Osteoblast (primary cell): ENCODE data around the gene DNAH8. TPM values are rescaled to one million over a fixed set of nuclear protein-coding genes. Genes with fewer than 3 reads are reported as not detected.

Experiments used
- DNase-seq: peaks from one replicate; pipeline ENCODE4 v3.0.0; 2011; ENCODE audit warnings: low spot score, mixed read lengths; ENCODE audit not compliant: insufficient read length; ENCODE audit errors: missing footprints
- H2AFZ ChIP-seq: 2 replicates; pipeline ENCODE4 v1.6.0; 2011; ENCODE audit warnings: mild to moderate bottlenecking, low read length
- H3K27ac ChIP-seq: 2 replicates; pipeline ENCODE4 v1.5.1; 2011; ENCODE audit warnings: mild to moderate bottlenecking, low read depth, low read length, moderate library complexity
- H3K27me3 ChIP-seq: 2 replicates; pipeline ENCODE4 v1.6.0; 2012; ENCODE audit warnings: mild to moderate bottlenecking, control low read depth, inconsistent platforms, low read length, moderate library complexity; ENCODE audit not compliant: insufficient read depth
- H3K36me3 ChIP-seq: 2 replicates; pipeline ENCODE4 v1.5.1; 2011; ENCODE audit warnings: mild to moderate bottlenecking, low read length, control low read depth, moderate library complexity; ENCODE audit not compliant: insufficient read depth
- H3K4me1 ChIP-seq: 2 replicates; pipeline ENCODE4 v1.5.1; 2011; ENCODE audit warnings: mild to moderate bottlenecking, low read length, control low read depth, moderate library complexity; ENCODE audit not compliant: insufficient read depth
- H3K4me2 ChIP-seq: 2 replicates; pipeline ENCODE4 v1.6.0; 2011; ENCODE audit warnings: mild to moderate bottlenecking, low read length; ENCODE audit not compliant: insufficient read depth
- H3K4me3 ChIP-seq: fragments of 200-600 bp; sonication (generic); 3 replicates; pipeline ENCODE4 v1.5.1; 2012; ENCODE audit warnings: mild to moderate bottlenecking, low read length, inconsistent platforms; ENCODE audit not compliant: insufficient read depth
- H3K79me2 ChIP-seq: 2 replicates; pipeline ENCODE4 v1.6.0; 2012; ENCODE audit warnings: mild to moderate bottlenecking, low read length, control low read depth, inconsistent platforms; ENCODE audit not compliant: insufficient read depth
- H3K9me3 ChIP-seq: 2 replicates; pipeline ENCODE4 v1.5.1; 2011; ENCODE audit warnings: low read depth, low read length, control low read depth
- H4K20me1 ChIP-seq: 2 replicates; pipeline ENCODE4 v1.6.0; 2012; ENCODE audit warnings: mild to moderate bottlenecking, low read length, control low read depth; ENCODE audit not compliant: insufficient read depth
- total RNA-seq: library from RNA; depleted of rRNA; stranded (reverse); fragments of >200 nt; gene quantifications from 2 replicates; pipeline ENCODE4 v1.2.3, GENCODE V29; 2012
- TF ChIP-seq, protein P1 (sequence below): IDR thresholded peaks from 2 replicates; pipeline ENCODE4 v1.5.1; 2011; ENCODE audit warnings: mild to moderate bottlenecking, low read depth, low read length, moderate library complexity; ENCODE audit errors: extremely low read depth

DNAH8 gene
- total RNA-seq, 1 donor, result 0.36 TPM

- H3K9me3 ChIP-seq, result no peaks in the 10 kb centered on the region
- H3K4me2 ChIP-seq, result no peak overlapping the region
- TF ChIP-seq, protein P1, sequence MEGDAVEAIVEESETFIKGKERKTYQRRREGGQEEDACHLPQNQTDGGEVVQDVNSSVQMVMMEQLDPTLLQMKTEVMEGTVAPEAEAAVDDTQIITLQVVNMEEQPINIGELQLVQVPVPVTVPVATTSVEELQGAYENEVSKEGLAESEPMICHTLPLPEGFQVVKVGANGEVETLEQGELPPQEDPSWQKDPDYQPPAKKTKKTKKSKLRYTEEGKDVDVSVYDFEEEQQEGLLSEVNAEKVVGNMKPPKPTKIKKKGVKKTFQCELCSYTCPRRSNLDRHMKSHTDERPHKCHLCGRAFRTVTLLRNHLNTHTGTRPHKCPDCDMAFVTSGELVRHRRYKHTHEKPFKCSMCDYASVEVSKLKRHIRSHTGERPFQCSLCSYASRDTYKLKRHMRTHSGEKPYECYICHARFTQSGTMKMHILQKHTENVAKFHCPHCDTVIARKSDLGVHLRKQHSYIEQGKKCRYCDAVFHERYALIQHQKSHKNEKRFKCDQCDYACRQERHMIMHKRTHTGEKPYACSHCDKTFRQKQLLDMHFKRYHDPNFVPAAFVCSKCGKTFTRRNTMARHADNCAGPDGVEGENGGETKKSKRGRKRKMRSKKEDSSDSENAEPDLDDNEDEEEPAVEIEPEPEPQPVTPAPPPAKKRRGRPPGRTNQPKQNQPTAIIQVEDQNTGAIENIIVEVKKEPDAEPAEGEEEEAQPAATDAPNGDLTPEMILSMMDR, result no peak
- H3K27ac ChIP-seq, result no peak overlapping the region
- no peaks in the 10 kb centered on the region for H3K79me2 ChIP-seq
- no peak overlapping the region for H3K4me3 ChIP-seq
- no peak overlapping the region for H2AFZ ChIP-seq
- no peak for DNase-seq
- peaks cover 3% of the 10 kb centered on the region for H3K4me1 ChIP-seq
- no peaks in the 10 kb centered on the region for H3K36me3 ChIP-seq
- peaks cover 13% of the 10 kb centered on the region for H3K27me3 ChIP-seq
- no peaks in the 10 kb centered on the region for H4K20me1 ChIP-seq
Measured at GRCh38 chr6:38720295-38720694, 5.2 kb downstream of the DNAH8 start.

GRCh38 chr6:38722038-38722437 is 6.9 kb downstream of the DNAH8 start:
- H3K4me3 ChIP-seq, result no peak overlapping the region
- peaks cover 8% of the 10 kb centered on the region for H3K27me3 ChIP-seq
- no peaks in the 10 kb centered on the region for H3K4me1 ChIP-seq
- no peak overlapping the region for H3K27ac ChIP-seq
- no peaks in the 10 kb centered on the region for H4K20me1 ChIP-seq
- no peaks in the 10 kb centered on the region for H3K36me3 ChIP-seq
- no peaks in the 10 kb centered on the region for H3K79me2 ChIP-seq
- TF ChIP-seq, protein P1, result no peak
- no peak overlapping the region for H2AFZ ChIP-seq
- no peaks in the 10 kb centered on the region for H3K9me3 ChIP-seq
- no peak for DNase-seq
- no peak overlapping the region for H3K4me2 ChIP-seq

- no peak overlapping the region for H3K4me3 ChIP-seq
- H3K4me2 ChIP-seq, result no peak overlapping the region
- TF ChIP-seq, protein P1, result no peak
- no peaks in the 10 kb centered on the region for H3K9me3 ChIP-seq
- H3K27me3 ChIP-seq, result peaks cover 6% of the 10 kb centered on the region
- H4K20me1 ChIP-seq, result no peaks in the 10 kb centered on the region
- H3K4me1 ChIP-seq, result no peaks in the 10 kb centered on the region
- H2AFZ ChIP-seq, result no peak overlapping the region
- no peaks in the 10 kb centered on the region for H3K79me2 ChIP-seq
- no peaks in the 10 kb centered on the region for H3K36me3 ChIP-seq
- no peak overlapping the region for H3K27ac ChIP-seq
- no peak for DNase-seq
Measured at GRCh38 chr6:38722727-38723334, 7.7 kb downstream of the DNAH8 start.

- no peak overlapping the region for H3K4me2 ChIP-seq
- no peaks in the 10 kb centered on the region for H4K20me1 ChIP-seq
- no peak overlapping the region for H3K27ac ChIP-seq
- no peaks in the 10 kb centered on the region for H3K4me1 ChIP-seq
- H3K9me3 ChIP-seq, result no peaks in the 10 kb centered on the region
- no peaks in the 10 kb centered on the region for H3K79me2 ChIP-seq
- H2AFZ ChIP-seq, result no peak overlapping the region
- TF ChIP-seq, protein P1, result no peak
- H3K36me3 ChIP-seq, result no peaks in the 10 kb centered on the region
- no peak for DNase-seq
- no peak overlapping the region for H3K4me3 ChIP-seq
- H3K27me3 ChIP-seq, result peaks cover 5% of the 10 kb centered on the region
Measured at GRCh38 chr6:38723783-38724182, 8.7 kb downstream of the DNAH8 start.
